GM12878 (cell line): ENCODE data around the gene BBS4. TPM values are rescaled to one million over a fixed set of nuclear protein-coding genes. Genes with fewer than 3 reads are reported as not detected.

ENCODE experiments used
- ATAC-seq: fragments of 200-7000 bp; cut with Tn5 transposase; 3 replicates; pipeline ENCODE4 v1.9.1; 2020; ENCODE audit warnings: mild to moderate bottlenecking, moderate library complexity
- BruUV-seq: library from RNA; stranded (reverse); fragments of 400-500 nt; replicated peaks from 2 replicates; lab custom pipeline; 2021; lab: Mats Ljungman, UMichigan
- CTCF ChIA-PET: fragments of 300-600 bp; sonication (Branson Sonifier 250); formaldehyde crosslinking; extraction: SDS; loops from one replicate; lab custom pipeline; 2021; ENCODE audit warnings: inconsistent platforms; lab: Yijun Ruan, JAX
- POLR2A ChIA-PET: fragments of 350-600 bp; formaldehyde crosslinking; extraction: SDS; loops from one replicate; lab custom pipeline; 2021; ENCODE audit warnings: inconsistent platforms; lab: Charles Lee
- RAD21 ChIA-PET: fragments of 300-600 bp; sonication (Branson Sonifier 250); formaldehyde crosslinking; loops from one replicate; lab custom pipeline; 2023; ENCODE audit warnings: antibody characterized with exemption; ENCODE audit not compliant: unreplicated experiment; lab: Charles Lee
- SMC1A ChIA-PET: fragments of 300-600 bp; sonication (Branson Sonifier 250); formaldehyde crosslinking; loops from one replicate; lab custom pipeline; 2023; ENCODE audit not compliant: unreplicated experiment, uncharacterized antibody; lab: Charles Lee
- DNase-seq: peaks from one replicate; pipeline ENCODE4 v3.0.0-alpha.2; 2011; ENCODE audit warnings: low read depth, low spot score
- FAIRE-seq: peaks from 3 replicates; lab custom pipeline; 2011; peaks lifted over from hg19 to GRCh38; lab: Jason Lieb, UNC
- H2AFZ ChIP-seq: 2 replicates; pipeline ENCODE4 v1.6.0; 2011; ENCODE audit warnings: low read depth, low read length, control low read depth; ENCODE audit not compliant: control insufficient read depth
- H3K27ac ChIP-seq: 2 replicates; pipeline ENCODE4 v1.5.1; 2011; ENCODE audit warnings: control low read depth; ENCODE audit not compliant: control insufficient read depth, insufficient read depth
- H3K27me3 ChIP-seq, 2 experiments: replicated peaks in 1 of 2; 2 replicates each; pipeline versions ENCODE4 v1.6.0 to v1.6.1; 2011; ENCODE audit warnings: low read length in 1 of 2; ENCODE audit not compliant: control insufficient read depth in 2 of 2, insufficient read depth in 2 of 2
- H3K36me3 ChIP-seq, 2 experiments: 2 replicates each; pipeline ENCODE4 v1.5.1; 2011; ENCODE audit warnings: low read length in 1 of 2; ENCODE audit not compliant: control insufficient read depth in 2 of 2, insufficient read depth in 2 of 2
- H3K4me1 ChIP-seq: 2 replicates; pipeline ENCODE4 v1.6.1; 2011; ENCODE audit warnings: mild to moderate bottlenecking, low read length, moderate library complexity, mixed read lengths; ENCODE audit not compliant: control insufficient read depth, insufficient read depth
- H3K4me2 ChIP-seq: 2 replicates; pipeline ENCODE4 v1.6.0; 2011; ENCODE audit warnings: control low read depth; ENCODE audit not compliant: control insufficient read depth, insufficient read depth
- H3K4me3 ChIP-seq: fragments of 200-600 bp; sonication (generic); 2 replicates; pipeline ENCODE4 v1.5.1; 2016
- H3K79me2 ChIP-seq: 2 replicates; pipeline ENCODE4 v1.6.0; 2011; ENCODE audit warnings: low read length; ENCODE audit not compliant: control insufficient read depth, insufficient read depth
- H3K9ac ChIP-seq: 2 replicates; pipeline ENCODE4 v1.8.0; 2011; ENCODE audit warnings: low read length, control low read depth, mixed read lengths; ENCODE audit not compliant: control insufficient read depth, insufficient read depth
- H3K9me3 ChIP-seq: replicated peaks from 3 replicates; pipeline ENCODE4 v1.5.1; 2011; ENCODE audit warnings: mild to moderate bottlenecking, low read length; ENCODE audit not compliant: control insufficient read depth, insufficient read depth
- H4K20me1 ChIP-seq: 2 replicates; pipeline ENCODE4 v1.6.0; 2011; ENCODE audit not compliant: control insufficient read depth, insufficient read depth
- ATF7 ChIP-seq: fragments of 450-650 bp; IDR thresholded peaks from 2 replicates; pipeline ENCODE4 v1.6.1; 2016; ENCODE audit warnings: low read depth, mild to moderate bottlenecking
- CBFB ChIP-seq: IDR thresholded peaks from 2 replicates; pipeline ENCODE4 v1.6.1; 2016; ENCODE audit warnings: antibody characterized with exemption, low read depth
- CHD1 ChIP-seq: IDR thresholded peaks from 2 replicates; pipeline ENCODE4 v1.6.1; 2012; ENCODE audit warnings: low read depth, low read length, improper control_type of control experiment
- HDGF ChIP-seq: fragments of 450-650 bp; IDR thresholded peaks from 2 replicates; pipeline ENCODE4 v1.6.1; 2016; ENCODE audit warnings: antibody characterized with exemption
- LARP7 ChIP-seq: fragments of 450-650 bp; IDR thresholded peaks from 2 replicates; pipeline ENCODE4 v1.6.1; 2017; ENCODE audit warnings: mild to moderate bottlenecking
- RFX5 ChIP-seq: IDR thresholded peaks from 2 replicates; pipeline ENCODE4 v1.6.1; 2011; ENCODE audit warnings: low read depth, low read length, improper control_type of control experiment
- SIX5 ChIP-seq: IDR thresholded peaks from 2 replicates; pipeline ENCODE4 v1.6.1; 2011; ENCODE audit warnings: mild to moderate bottlenecking, low read depth, low read length, moderate library complexity; ENCODE audit not compliant: severe bottlenecking
- ZNF217 ChIP-seq: fragments of 450-650 bp; IDR thresholded peaks from 2 replicates; pipeline ENCODE4 v1.6.1; 2017; ENCODE audit warnings: antibody characterized with exemption, mild to moderate bottlenecking
- WGBS: methylation state at CpG from one replicate; pipeline ENCODE4 v1.1.6; 2016; ENCODE audit warnings: low lambda C conversion rate; ENCODE audit not compliant: insufficient replicate concordance, insufficient coverage; ENCODE audit errors: missing lambda C conversion rate; 5-methylcytosine and 5-hydroxymethylcytosine counted together
- in situ Hi-C: fragments of 300-500 bp; cut with MboI; formaldehyde crosslinking; loops from 9 replicates; pipeline ENCODE4 v1.14.3; 2018; ENCODE audit warnings: mixed read lengths
- intact Hi-C: fragments of 100-400 bp; cut with micrococcal nuclease; formaldehyde crosslinking; loops from one replicate; pipeline ENCODE4 v1.14.2; 2022; ENCODE audit not compliant: unreplicated experiment
- polyA plus RNA-seq, 11 experiments: library from polyadenylated mRNA; depleted of rRNA in 4 of 11; unstranded in 6 of 11; stranded (reverse) in 5 of 11; fragments of >200 nt; fragmentation: Nextera tagmentation in 4 of 11; fragmentation: Illumina TruSeq in 1 of 11; extraction: Ambion mirVana in 4 of 11; extraction: Trizol in 1 of 11; gene quantifications; 1 replicate in 1 of 11; 2 replicates in 10 of 11; pipeline versions ENCODE4 v1.2.1 to v1.2.3, GENCODE V29; 2011 to 2016; ENCODE audit warnings: inconsistent platforms in 2 of 11, missing spikeins in 2 of 11, low read depth in 1 of 11
- total RNA-seq, 4 experiments: library from RNA; depleted of rRNA in 3 of 4; stranded (reverse); fragments of >200 nt in 3 of 4; fragmentation: Illumina TruSeq in 1 of 4; extraction: Trizol in 1 of 4; gene quantifications; 2 replicates each; pipeline versions ENCODE4 v1.2.1 to v1.2.3, GENCODE V29; 2013 to 2021
- TF ChIP-seq, protein P1 (sequence below): IDR thresholded peaks from 2 replicates; pipeline ENCODE4 v1.6.1; 2012; ENCODE audit warnings: low read depth, low read length, improper control_type of control experiment
- TF ChIP-seq, protein P2 (sequence below): IDR thresholded peaks from 2 replicates; pipeline ENCODE4 v1.6.1; 2011; ENCODE audit warnings: low read depth, mild to moderate bottlenecking, low read length, moderate library complexity, borderline replicate concordance; ENCODE audit errors: extremely low read depth
- TF ChIP-seq, protein P3 (sequence below): fragments of 450-650 bp; formaldehyde crosslinking; IDR thresholded peaks from 2 replicates; pipeline ENCODE4 v1.4.0; 2020; ENCODE audit warnings: mild to moderate bottlenecking, moderate library complexity
- TF ChIP-seq, protein P4 (sequence below): IDR thresholded peaks from 2 replicates; pipeline ENCODE4 v1.6.1; 2012; ENCODE audit warnings: improper control_type of control experiment, low read depth, low read length; ENCODE audit not compliant: insufficient replicate concordance
- TF ChIP-seq, protein P5 (sequence below): IDR thresholded peaks from 2 replicates; pipeline ENCODE4 v1.6.1; 2012; ENCODE audit warnings: low read length, inconsistent platforms

Gene BBS4
- total and polyA plus RNA-seq, 10 of the 15 experiments (the other 5 are each of a cell fraction or from before 2014, with no cell fraction given): 7.2 to 22.1 (median 9.9) TPM

DNA sequence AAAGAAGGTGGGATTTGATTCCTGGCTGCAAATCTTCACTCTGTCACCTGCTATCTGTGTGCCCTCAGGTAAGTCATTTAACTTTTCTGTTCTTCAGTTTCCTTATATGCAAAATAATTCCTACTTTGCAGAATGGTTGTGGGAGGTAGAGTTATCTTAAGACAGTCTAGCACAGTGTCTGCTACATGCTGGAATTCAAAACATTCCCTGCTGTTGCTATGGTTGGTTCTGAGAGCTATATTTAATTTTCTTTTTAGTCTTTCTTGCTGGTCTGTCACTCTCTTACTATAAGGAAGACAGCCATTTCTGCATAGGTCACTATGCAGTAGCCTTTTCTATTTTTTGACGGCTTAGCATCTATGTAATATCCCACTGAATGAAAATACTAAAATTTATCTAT is 101.5 kb downstream of the BBS4 start:
- Histone ChIP-seq H3K4me2 (no peak overlapping the region), H3K4me1 (peaks cover 26% of the 10 kb centered on the region), H3K9ac (no peak overlapping the region), H3K27me3 (no peaks in the 10 kb centered on the region), H3K4me3 (no peak overlapping the region), H3K36me3 (no peaks in the 10 kb centered on the region), H4K20me1 (no peaks in the 10 kb centered on the region), H3K79me2 (peaks cover 10% of the 10 kb centered on the region), H2AFZ (no peak overlapping the region), H3K27ac (no peak overlapping the region), H3K9me3 (no peaks in the 10 kb centered on the region)
- FAIRE-seq (no peak), ATAC-seq (no peak), DNase-seq (no peak)
- ChIA-PET SMC1A (no interaction called here), RAD21 (no interaction called here), CTCF (interaction anchor here (4.8 kb wide), 1 partner anchor 65 kb away, joined by 34 read pairs; no protein-coding TSS in a partner anchor), POLR2A (no interaction called here)
- BruUV-seq: no TSS peak
- in situ Hi-C loops (loop anchor here (5.0 to 10.0 kb wide), 2 partner anchors 295 to 847 kb away; partner anchors contain the start of gene NPTN), intact Hi-C loops (loop anchor here (10.0 kb wide), 1 partner anchor 457 kb away; no protein-coding TSS in a partner anchor)
- WGBS: 95% methylated on average over 1 of the region's 1 CpG
- TF ChIP-seq SIX5: no peak
- no peak for TF ChIP-seq ZNF217
- TF ChIP-seq, protein P1, sequence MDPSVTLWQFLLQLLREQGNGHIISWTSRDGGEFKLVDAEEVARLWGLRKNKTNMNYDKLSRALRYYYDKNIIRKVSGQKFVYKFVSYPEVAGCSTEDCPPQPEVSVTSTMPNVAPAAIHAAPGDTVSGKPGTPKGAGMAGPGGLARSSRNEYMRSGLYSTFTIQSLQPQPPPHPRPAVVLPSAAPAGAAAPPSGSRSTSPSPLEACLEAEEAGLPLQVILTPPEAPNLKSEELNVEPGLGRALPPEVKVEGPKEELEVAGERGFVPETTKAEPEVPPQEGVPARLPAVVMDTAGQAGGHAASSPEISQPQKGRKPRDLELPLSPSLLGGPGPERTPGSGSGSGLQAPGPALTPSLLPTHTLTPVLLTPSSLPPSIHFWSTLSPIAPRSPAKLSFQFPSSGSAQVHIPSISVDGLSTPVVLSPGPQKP: no peak
- TF ChIP-seq, protein P2, sequence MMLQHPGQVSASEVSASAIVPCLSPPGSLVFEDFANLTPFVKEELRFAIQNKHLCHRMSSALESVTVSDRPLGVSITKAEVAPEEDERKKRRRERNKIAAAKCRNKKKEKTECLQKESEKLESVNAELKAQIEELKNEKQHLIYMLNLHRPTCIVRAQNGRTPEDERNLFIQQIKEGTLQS: no peak
- TF ChIP-seq, protein P3, sequence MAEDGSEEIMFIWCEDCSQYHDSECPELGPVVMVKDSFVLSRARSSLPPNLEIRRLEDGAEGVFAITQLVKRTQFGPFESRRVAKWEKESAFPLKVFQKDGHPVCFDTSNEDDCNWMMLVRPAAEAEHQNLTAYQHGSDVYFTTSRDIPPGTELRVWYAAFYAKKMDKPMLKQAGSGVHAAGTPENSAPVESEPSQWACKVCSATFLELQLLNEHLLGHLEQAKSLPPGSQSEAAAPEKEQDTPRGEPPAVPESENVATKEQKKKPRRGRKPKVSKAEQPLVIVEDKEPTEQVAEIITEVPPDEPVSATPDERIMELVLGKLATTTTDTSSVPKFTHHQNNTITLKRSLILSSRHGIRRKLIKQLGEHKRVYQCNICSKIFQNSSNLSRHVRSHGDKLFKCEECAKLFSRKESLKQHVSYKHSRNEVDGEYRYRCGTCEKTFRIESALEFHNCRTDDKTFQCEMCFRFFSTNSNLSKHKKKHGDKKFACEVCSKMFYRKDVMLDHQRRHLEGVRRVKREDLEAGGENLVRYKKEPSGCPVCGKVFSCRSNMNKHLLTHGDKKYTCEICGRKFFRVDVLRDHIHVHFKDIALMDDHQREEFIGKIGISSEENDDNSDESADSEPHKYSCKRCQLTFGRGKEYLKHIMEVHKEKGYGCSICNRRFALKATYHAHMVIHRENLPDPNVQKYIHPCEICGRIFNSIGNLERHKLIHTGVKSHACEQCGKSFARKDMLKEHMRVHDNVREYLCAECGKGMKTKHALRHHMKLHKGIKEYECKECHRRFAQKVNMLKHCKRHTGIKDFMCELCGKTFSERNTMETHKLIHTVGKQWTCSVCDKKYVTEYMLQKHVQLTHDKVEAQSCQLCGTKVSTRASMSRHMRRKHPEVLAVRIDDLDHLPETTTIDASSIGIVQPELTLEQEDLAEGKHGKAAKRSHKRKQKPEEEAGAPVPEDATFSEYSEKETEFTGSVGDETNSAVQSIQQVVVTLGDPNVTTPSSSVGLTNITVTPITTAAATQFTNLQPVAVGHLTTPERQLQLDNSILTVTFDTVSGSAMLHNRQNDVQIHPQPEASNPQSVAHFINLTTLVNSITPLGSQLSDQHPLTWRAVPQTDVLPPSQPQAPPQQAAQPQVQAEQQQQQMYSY: no peak
- TF ChIP-seq HDGF: no peak
- TF ChIP-seq CHD1: no peak
- TF ChIP-seq, protein P4, sequence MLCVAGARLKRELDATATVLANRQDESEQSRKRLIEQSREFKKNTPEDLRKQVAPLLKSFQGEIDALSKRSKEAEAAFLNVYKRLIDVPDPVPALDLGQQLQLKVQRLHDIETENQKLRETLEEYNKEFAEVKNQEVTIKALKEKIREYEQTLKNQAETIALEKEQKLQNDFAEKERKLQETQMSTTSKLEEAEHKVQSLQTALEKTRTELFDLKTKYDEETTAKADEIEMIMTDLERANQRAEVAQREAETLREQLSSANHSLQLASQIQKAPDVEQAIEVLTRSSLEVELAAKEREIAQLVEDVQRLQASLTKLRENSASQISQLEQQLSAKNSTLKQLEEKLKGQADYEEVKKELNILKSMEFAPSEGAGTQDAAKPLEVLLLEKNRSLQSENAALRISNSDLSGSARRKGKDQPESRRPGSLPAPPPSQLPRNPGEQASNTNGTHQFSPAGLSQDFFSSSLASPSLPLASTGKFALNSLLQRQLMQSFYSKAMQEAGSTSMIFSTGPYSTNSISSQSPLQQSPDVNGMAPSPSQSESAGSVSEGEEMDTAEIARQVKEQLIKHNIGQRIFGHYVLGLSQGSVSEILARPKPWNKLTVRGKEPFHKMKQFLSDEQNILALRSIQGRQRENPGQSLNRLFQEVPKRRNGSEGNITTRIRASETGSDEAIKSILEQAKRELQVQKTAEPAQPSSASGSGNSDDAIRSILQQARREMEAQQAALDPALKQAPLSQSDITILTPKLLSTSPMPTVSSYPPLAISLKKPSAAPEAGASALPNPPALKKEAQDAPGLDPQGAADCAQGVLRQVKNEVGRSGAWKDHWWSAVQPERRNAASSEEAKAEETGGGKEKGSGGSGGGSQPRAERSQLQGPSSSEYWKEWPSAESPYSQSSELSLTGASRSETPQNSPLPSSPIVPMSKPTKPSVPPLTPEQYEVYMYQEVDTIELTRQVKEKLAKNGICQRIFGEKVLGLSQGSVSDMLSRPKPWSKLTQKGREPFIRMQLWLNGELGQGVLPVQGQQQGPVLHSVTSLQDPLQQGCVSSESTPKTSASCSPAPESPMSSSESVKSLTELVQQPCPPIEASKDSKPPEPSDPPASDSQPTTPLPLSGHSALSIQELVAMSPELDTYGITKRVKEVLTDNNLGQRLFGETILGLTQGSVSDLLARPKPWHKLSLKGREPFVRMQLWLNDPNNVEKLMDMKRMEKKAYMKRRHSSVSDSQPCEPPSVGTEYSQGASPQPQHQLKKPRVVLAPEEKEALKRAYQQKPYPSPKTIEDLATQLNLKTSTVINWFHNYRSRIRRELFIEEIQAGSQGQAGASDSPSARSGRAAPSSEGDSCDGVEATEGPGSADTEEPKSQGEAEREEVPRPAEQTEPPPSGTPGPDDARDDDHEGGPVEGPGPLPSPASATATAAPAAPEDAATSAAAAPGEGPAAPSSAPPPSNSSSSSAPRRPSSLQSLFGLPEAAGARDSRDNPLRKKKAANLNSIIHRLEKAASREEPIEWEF: no peak
- TF ChIP-seq ATF7: no peak
- no peak for TF ChIP-seq RFX5
- no peak for TF ChIP-seq CBFB
- no peak for TF ChIP-seq LARP7
- TF ChIP-seq, protein P5, sequence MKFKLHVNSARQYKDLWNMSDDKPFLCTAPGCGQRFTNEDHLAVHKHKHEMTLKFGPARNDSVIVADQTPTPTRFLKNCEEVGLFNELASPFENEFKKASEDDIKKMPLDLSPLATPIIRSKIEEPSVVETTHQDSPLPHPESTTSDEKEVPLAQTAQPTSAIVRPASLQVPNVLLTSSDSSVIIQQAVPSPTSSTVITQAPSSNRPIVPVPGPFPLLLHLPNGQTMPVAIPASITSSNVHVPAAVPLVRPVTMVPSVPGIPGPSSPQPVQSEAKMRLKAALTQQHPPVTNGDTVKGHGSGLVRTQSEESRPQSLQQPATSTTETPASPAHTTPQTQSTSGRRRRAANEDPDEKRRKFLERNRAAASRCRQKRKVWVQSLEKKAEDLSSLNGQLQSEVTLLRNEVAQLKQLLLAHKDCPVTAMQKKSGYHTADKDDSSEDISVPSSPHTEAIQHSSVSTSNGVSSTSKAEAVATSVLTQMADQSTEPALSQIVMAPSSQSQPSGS: no peak
